ENCODE data around the gene SPOUT1.
"Not testable (repeated sequence)": the region's sequence is repeated elsewhere in the genome, so short reads cannot be mapped to it uniquely, and the experiment has no call there.

Gene SPOUT1

GRCh38 chr9:128829477-128830251 is at the start of gene SPOUT1:
Gene SPOUT1 (minus strand): TSS chr9:128829794. CDS start chr9:128829780, 14 bp downstream.
- DNase-seq (ENCODE audit: low spot score): peak; percentile 99
- TF ChIP-seq, protein P1, sequence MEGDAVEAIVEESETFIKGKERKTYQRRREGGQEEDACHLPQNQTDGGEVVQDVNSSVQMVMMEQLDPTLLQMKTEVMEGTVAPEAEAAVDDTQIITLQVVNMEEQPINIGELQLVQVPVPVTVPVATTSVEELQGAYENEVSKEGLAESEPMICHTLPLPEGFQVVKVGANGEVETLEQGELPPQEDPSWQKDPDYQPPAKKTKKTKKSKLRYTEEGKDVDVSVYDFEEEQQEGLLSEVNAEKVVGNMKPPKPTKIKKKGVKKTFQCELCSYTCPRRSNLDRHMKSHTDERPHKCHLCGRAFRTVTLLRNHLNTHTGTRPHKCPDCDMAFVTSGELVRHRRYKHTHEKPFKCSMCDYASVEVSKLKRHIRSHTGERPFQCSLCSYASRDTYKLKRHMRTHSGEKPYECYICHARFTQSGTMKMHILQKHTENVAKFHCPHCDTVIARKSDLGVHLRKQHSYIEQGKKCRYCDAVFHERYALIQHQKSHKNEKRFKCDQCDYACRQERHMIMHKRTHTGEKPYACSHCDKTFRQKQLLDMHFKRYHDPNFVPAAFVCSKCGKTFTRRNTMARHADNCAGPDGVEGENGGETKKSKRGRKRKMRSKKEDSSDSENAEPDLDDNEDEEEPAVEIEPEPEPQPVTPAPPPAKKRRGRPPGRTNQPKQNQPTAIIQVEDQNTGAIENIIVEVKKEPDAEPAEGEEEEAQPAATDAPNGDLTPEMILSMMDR (IDR thresholded peaks at IDR 0.05; ENCODE audit: extremely low read depth, insufficient read depth, missing control alignments): no peak
- in situ Hi-C loops (cut with MboI; ENCODE audit: low pct_unique_long_range_greater_than_20kb, low sequenced_read_pairs, unreplicated experiment): no loop called here

DNA sequence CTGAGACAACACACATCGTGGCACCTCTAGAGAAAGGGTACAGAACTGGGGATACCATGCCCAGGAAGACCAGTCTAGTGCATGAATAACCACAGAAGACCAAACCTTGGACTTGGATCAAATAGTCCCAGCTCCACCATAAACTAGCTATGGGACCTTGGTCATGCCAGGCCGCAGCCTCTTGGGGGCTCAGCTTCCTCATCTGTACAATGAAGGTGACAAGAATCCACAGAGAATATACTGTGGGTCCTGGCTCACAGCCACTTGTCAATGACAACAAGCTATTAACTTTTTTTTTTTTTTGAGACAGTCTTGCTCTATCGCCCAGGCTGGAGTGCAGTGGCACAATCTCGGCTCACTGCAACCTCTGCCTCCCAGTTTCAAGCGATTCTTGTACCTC is 48.3 kb upstream of the SPOUT1 start:
- TF ChIP-seq, protein P1 (IDR thresholded peaks at IDR 0.05; ENCODE audit: extremely low read depth, insufficient read depth, missing control alignments): peak; percentile 3
- DNase-seq (ENCODE audit: low spot score): no peak
- in situ Hi-C loops (cut with MboI; ENCODE audit: low pct_unique_long_range_greater_than_20kb, low sequenced_read_pairs, unreplicated experiment): no loop called here

GRCh38 chr9:128870941-128871265 is 41.3 kb upstream of the SPOUT1 start:
- in situ Hi-C loops (cut with MboI; ENCODE audit: low pct_unique_long_range_greater_than_20kb, low sequenced_read_pairs, unreplicated experiment); DNase-seq (ENCODE audit: low spot score): not testable (repeated sequence)

- TF ChIP-seq, protein P1 (IDR thresholded peaks at IDR 0.05; ENCODE audit: extremely low read depth, insufficient read depth, missing control alignments): no peak
- in situ Hi-C loops (cut with MboI; ENCODE audit: low pct_unique_long_range_greater_than_20kb, low sequenced_read_pairs, unreplicated experiment): no loop called here
- no peak for DNase-seq (ENCODE audit: low spot score)
Measured at GRCh38 chr9:128870128-128870940, 40.7 kb upstream of the SPOUT1 start.

DNA sequence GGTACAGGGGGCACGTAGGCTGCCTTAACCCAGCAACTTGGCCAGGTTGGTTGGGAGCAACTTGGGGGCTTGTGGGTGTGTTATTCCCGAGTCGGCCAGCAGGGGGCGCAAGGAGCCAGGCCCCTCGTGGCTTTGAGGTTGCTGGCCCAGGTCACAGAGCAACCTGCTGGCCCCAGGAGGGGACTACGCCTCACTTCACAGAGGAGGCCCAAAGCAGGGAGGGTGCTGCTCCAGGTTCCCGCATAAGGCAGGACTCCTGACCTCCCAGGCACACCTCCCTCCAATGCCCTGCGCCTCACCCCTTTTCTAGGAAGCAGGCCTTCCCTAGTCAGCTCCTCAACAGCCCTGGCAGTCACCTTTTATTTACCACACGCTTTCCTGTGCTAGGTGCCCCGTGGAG is 34.1 kb upstream of the SPOUT1 start:
- in situ Hi-C loops (cut with MboI; ENCODE audit: low pct_unique_long_range_greater_than_20kb, low sequenced_read_pairs, unreplicated experiment): no loop called here
- TF ChIP-seq, protein P1 (IDR thresholded peaks at IDR 0.05; ENCODE audit: extremely low read depth, insufficient read depth, missing control alignments): peak; percentile 93
- DNase-seq (ENCODE audit: low spot score): peak; percentile 84

DNA sequence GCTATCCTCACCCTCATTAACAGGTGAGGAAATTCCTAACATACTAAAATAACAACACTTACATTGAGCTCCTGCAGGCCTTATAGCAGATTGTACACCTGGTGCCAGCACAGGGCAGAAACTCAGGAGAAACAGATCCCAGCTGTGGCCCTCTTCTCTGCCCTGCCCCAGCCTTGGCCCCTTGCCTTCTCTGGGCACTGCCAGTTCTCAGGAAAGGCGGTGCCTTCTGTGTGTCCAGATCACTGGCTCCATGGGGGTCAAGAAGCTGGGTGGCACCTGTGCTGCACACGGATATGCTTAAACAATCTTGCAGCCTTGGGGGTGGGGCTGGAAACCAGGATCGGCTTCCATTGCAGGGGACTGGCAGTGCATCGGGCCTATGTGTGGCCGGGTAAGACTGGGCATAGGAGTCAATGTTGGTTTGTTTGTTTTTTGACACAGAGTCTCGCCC is 32.8 kb upstream of the SPOUT1 start:
- DNase-seq (ENCODE audit: low spot score): no peak
- TF ChIP-seq, protein P1 (IDR thresholded peaks at IDR 0.05; ENCODE audit: extremely low read depth, insufficient read depth, missing control alignments): no peak
- in situ Hi-C loops (cut with MboI; ENCODE audit: low pct_unique_long_range_greater_than_20kb, low sequenced_read_pairs, unreplicated experiment): no loop called here

DNA sequence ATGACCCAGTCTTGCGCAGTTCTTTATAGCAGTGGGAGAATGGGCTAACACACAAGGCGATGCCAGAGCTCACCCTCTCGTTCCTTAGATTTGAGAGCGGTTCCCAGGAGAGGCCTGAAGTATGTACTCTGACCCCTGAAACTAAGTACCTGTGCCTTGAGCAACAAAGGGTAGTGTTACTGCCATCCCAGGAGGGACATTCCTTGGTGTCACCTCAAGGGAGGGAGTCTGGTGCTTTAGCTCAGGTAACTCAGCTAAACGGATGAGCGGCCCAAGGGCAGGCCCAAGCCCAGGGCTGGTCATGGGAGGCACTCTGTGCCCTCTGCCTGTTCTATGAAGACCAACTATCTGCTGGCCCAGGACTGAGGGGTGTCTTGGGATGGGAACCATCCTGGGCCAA is 31.9 kb upstream of the SPOUT1 start:
- TF ChIP-seq, protein P1 (IDR thresholded peaks at IDR 0.05; ENCODE audit: extremely low read depth, insufficient read depth, missing control alignments): no peak
- DNase-seq (ENCODE audit: low spot score): no peak
- in situ Hi-C loops (cut with MboI; ENCODE audit: low pct_unique_long_range_greater_than_20kb, low sequenced_read_pairs, unreplicated experiment): no loop called here
